ENCODE results near the gene NOTCH3. TPM values are rescaled to one million over a fixed set of nuclear protein-coding genes. Genes with fewer than 3 reads are reported as not detected.

The NOTCH3 gene
- total RNA-seq = 10.7 and 12.2 TPM in 2 replicates

GRCh38 chr19:15200553-15201364, at the start of gene NOTCH3:
NOTCH3 (minus strand) TSS chr19:15200995; CDS start chr19:15200905, 90 bp downstream.

Other genes starting within 250 kb of the NOTCH3 start
- not detected in 2 replicates for gene SLC1A6, start 221.1 kb downstream of the NOTCH3 start, total RNA-seq
- not detected in 2 replicates for gene CASP14, start 151.5 kb downstream of the NOTCH3 start, total RNA-seq
- gene OR1I1, start 118.8 kb downstream of the NOTCH3 start, total RNA-seq = not detected in 2 replicates
- 55.5 and 66.3 TPM in 2 replicates for gene SYDE1, start 93.6 kb downstream of the NOTCH3 start, total RNA-seq
- gene EPHX3, start 31.5 kb upstream of the NOTCH3 start, total RNA-seq = not detected in 2 replicates
- gene BRD4, start 131.5 kb upstream of the NOTCH3 start, total RNA-seq = 11.2 and 13.8 TPM in 2 replicates
- gene AKAP8, start 178.8 kb upstream of the NOTCH3 start, total RNA-seq = 14.2 and 22.5 TPM in 2 replicates
- 58.3 and 60.0 TPM in 2 replicates for gene AKAP8L, start 218.0 kb upstream of the NOTCH3 start, total RNA-seq
- gene WIZ, start 249.0 kb upstream of the NOTCH3 start, total RNA-seq = 22.3 and 26.2 TPM in 2 replicates